Measurements from ENCODE around the gene GDA. TPM values are rescaled to one million over a fixed set of nuclear protein-coding genes. Genes with fewer than 3 reads are reported as not detected.

Gene GDA
- total RNA-seq, 2 donors from 2014 or later: 0.44 TPM; not detected in 1

DNA sequence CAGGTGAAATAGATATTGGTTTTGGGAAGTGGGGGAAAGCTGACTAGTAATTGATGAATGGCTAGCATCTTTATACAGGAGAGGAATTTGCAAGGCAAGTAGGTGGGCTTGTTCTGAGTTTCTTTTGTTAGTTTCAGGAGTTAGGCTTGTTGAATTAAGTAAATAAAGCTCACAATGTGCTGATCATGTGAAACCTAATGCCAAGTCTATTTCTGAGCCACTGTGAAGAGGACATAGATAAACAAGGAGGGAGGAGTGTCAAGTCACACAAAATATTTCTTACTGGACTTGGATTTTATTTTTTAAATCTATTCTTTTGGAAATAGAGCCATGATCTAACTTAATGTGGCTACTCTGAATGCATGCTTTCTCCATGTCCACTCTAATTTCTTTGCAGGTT lies 19.9 kb downstream of the GDA start:
- H3K27ac ChIP-seq: no peak overlapping the region
- no peak overlapping the region for H3K4me3 ChIP-seq

DNA sequence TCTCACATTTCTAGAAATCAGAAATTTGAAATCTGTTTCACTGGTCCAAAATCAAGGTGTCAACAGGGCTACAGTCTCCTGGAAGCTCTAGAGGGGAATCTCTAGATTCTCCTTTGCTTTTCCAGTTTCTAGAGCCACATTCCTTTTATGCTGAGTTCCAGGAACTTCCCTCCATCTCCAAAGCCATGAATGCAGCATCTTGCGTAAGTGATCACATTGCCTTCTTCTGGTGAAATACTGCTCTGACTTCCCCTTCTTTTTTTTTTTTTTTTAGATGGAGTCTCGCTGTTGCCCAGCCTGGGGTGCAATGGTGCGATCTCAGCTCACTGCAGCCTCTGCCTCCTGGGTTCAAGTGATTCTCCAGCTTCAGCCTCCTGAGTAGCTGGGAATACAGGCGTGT lies 23.8 kb downstream of the GDA start:
- no peak overlapping the region for H3K4me3 ChIP-seq
- DNase-seq (ENCODE audit: low spot score): no peak
- H3K9me3 ChIP-seq: no peaks in the 10 kb centered on the region
- no peak overlapping the region for H3K27ac ChIP-seq
- H3K36me3 ChIP-seq: no peaks in the 10 kb centered on the region
- TF ChIP-seq, protein P1, sequence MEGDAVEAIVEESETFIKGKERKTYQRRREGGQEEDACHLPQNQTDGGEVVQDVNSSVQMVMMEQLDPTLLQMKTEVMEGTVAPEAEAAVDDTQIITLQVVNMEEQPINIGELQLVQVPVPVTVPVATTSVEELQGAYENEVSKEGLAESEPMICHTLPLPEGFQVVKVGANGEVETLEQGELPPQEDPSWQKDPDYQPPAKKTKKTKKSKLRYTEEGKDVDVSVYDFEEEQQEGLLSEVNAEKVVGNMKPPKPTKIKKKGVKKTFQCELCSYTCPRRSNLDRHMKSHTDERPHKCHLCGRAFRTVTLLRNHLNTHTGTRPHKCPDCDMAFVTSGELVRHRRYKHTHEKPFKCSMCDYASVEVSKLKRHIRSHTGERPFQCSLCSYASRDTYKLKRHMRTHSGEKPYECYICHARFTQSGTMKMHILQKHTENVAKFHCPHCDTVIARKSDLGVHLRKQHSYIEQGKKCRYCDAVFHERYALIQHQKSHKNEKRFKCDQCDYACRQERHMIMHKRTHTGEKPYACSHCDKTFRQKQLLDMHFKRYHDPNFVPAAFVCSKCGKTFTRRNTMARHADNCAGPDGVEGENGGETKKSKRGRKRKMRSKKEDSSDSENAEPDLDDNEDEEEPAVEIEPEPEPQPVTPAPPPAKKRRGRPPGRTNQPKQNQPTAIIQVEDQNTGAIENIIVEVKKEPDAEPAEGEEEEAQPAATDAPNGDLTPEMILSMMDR (IDR thresholded peaks at IDR 0.05): no peak
- no peaks in the 10 kb centered on the region for H3K27me3 ChIP-seq
- no peaks in the 10 kb centered on the region for H3K4me1 ChIP-seq

More for the DNA sequence above, 19.9 kb downstream of the GDA start:
- TF ChIP-seq, protein P1 (IDR thresholded peaks at IDR 0.05): no peak
- Histone ChIP-seq H3K4me1 (no peaks in the 10 kb centered on the region), H3K27me3 (no peaks in the 10 kb centered on the region), H3K36me3 (no peaks in the 10 kb centered on the region), H3K9me3 (no peaks in the 10 kb centered on the region)
- no peak for DNase-seq (ENCODE audit: low spot score)

DNA sequence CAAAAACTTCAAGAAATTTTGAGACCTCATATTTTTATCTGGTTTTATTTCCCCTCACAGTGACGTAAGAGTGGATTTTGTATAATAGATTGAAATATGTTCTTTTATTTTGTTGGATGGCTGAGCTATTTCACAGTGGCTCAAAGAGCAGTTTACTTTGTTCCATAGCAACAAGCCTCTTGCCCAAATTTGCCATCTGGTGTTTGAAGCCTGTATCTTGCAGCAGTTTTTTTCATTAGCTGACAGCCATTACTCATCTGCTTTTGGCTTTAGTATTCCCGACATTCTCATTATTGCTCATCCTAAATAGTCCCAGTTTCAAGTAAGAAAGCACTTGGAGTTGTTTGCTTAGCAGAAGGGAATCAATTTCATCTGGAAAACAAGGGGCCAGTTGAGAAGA lies 36.3 kb downstream of the GDA start:
- DNase-seq (ENCODE audit: low spot score): no peak
- TF ChIP-seq, protein P1 (IDR thresholded peaks at IDR 0.05): no peak
- H3K27ac ChIP-seq: no peak overlapping the region
- H3K4me3 ChIP-seq: no peak overlapping the region
- H3K36me3 ChIP-seq: no peaks in the 10 kb centered on the region
- no peaks in the 10 kb centered on the region for H3K27me3 ChIP-seq
- no peaks in the 10 kb centered on the region for H3K4me1 ChIP-seq
- peaks cover 0 to 9% of the 10 kb centered on the region in 2 donors for H3K9me3 ChIP-seq

DNA sequence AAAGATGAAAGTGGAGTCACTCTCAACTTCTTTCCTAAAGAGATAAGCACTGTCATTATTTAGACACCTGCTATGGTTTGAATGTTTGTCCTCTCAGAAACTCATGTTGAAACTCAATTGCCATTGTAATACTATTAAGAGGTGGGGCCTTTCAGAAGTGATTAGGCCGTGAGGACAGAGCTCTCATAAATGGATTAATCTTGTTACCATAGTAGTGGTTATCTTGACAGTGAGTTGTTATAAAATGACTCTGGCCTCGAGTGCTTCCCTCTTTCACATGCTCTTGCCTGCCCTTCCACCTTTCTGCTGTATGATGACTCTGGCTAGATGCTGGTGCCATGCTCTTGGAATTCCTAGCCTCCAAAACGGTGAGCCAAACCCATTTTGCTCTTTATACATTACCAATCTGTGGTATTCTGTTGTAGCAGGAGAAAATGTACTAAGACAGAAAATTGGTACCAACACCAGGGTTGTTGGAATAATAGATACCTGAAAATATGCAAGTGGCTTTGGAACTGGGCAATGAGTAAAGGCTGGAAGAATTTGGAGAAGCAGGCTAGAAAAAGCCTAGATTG lies 38.0 kb downstream of the GDA start:
- Histone ChIP-seq H3K4me1 (no peaks in the 10 kb centered on the region), H3K36me3 (no peaks in the 10 kb centered on the region), H3K27ac (no peak overlapping the region), H3K4me3 (no peak overlapping the region), H3K27me3 (no peaks in the 10 kb centered on the region), H3K9me3 (peaks cover 0 to 9% of the 10 kb centered on the region in 2 donors)
- TF ChIP-seq, protein P1 (IDR thresholded peaks at IDR 0.05): no peak
- no peak for DNase-seq (ENCODE audit: low spot score)

DNA sequence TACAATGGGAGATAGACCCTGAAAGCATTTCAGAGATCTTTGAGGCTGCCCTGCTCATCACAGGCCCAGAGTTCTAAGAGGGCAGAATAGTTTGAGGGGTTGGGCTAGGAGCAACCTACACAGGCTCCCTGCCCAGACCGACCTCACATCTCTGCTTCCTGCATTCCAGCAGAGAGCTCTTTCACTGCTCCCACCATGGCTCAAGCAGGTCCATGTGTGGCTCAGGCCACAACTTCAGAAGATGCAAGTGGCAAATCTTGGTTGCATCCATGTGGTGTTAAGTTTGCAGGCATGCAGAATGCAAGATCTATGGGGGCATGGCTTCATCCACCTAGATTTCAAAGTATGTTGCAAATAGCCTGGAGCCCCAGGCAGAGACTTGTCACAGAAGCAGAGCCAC lies 39.0 kb downstream of the GDA start:
- no peak overlapping the region for H3K4me3 ChIP-seq
- no peak for DNase-seq (ENCODE audit: low spot score)

More for the DNA sequence above, 39.0 kb downstream of the GDA start:
- Histone ChIP-seq H3K9me3 (peaks cover 0 to 5% of the 10 kb centered on the region in 2 donors), H3K27ac (no peak overlapping the region), H3K27me3 (no peaks in the 10 kb centered on the region), H3K36me3 (no peaks in the 10 kb centered on the region), H3K4me1 (no peaks in the 10 kb centered on the region)
- TF ChIP-seq, protein P1 (IDR thresholded peaks at IDR 0.05): no peak

All from right atrium auricular region (tissue), 2 donors.